ENCODE results near the gene NOX5.

NOX5 gene

DNA sequence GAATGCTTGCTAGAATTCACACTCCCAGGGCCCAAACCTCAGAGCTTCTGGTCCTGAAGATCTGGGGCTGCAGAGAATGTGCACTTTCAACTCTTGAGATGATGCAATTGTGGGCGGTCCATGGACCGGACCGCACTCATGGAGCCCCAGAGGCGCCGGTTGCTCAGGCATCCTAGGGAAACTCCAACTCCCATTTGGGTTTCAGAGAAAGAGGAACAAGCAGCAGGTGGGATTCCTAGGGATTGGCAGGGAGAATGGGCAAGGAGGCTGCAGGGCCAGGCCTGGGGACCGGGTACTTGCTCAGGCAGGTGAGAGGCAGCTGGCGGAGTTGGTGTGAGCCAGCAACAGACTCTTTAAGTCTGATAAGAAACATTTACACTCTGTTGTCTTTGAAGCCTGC is 3.5 kb downstream of the NOX5 start:
- DNase-seq (ENCODE audit: low read depth in 2 of 3, low spot score in 2 of 3) = no peak

DNA sequence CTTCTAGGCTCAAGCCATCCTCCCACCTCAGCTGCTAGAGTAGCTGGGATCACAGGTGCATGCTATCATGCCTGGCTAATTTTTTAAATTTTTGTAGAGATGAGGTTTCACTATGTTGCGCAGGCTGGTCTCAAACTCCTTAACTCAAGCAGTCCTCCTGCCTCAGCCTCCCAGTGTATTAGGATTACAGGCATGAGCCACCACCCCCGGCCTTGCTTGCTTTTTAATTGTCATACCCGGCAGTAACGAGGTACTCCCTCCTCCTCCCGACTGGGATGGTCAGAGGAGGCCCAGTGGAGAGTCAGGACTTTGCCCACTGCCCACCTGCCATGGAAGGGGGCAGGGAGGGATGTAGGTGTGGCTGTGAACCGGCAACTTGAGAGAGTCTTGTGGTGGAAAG is 4.5 kb downstream of the NOX5 start:
- no peak for DNase-seq (ENCODE audit: low read depth in 2 of 3, low spot score in 2 of 3)

DNA sequence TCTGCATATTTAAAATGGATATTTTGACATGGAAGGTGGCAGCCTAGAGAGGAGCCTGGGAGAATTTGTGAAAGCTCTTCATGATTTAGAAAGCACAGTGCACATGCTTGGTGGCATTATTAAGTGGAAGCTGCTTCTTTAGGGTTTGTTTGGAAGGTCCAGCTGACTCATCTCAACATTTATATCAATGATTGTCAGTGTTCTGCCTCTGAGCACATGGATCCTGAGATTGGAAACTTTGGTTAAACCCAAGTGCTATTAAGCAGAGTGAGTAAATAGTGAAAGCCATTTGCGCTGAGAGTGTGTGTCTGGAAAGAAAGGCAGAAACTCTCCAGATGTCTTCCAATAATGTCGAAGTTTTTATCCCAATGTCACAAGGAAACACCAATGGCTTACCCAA is 7.4 kb downstream of the NOX5 start:
- DNase-seq (ENCODE audit: low read depth in 2 of 3, low spot score in 2 of 3) = no peak

DNA sequence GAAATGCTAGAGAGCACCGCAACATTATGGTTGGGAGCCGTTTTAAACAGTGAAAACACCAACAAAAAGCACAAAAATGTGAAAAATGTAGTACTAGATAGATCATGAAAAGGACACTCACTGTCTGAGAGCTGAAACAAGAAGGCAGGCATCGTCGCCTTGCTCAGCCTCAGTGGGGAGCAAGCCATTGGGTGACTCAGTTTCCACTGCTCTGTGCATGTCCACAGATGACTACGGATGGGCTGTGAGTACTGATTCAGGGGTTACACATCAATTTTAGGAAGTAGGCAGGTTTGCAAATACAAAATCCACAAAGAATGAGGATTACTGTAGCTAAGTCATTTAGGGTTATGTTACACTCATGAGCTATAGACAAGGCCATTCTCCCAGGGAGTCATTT is 10.8 kb downstream of the NOX5 start:
- DNase-seq (ENCODE audit: low read depth in 2 of 3, low spot score in 2 of 3) = no peak

DNA sequence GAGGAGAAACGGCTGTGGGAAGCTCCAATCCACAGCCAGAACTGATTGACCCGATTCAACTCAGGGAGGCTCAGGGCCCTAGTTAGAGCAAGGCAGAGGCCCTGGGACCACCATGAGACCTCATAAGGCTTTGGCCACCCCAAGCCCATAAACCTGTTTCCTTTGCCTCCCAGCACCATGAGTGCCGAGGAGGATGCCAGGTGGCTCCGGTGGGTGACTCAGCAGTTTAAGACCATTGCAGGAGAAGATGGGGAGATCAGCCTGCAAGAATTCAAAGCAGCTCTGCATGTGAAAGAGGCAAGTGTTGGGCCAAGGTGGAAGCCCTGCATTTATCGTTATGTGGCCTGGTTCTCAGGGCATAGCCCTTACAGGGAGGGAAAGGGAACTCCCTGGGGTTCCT is 11.9 kb downstream of the NOX5 start:
- DNase-seq (ENCODE audit: low read depth in 2 of 3, low spot score in 2 of 3) = no peak

DNA sequence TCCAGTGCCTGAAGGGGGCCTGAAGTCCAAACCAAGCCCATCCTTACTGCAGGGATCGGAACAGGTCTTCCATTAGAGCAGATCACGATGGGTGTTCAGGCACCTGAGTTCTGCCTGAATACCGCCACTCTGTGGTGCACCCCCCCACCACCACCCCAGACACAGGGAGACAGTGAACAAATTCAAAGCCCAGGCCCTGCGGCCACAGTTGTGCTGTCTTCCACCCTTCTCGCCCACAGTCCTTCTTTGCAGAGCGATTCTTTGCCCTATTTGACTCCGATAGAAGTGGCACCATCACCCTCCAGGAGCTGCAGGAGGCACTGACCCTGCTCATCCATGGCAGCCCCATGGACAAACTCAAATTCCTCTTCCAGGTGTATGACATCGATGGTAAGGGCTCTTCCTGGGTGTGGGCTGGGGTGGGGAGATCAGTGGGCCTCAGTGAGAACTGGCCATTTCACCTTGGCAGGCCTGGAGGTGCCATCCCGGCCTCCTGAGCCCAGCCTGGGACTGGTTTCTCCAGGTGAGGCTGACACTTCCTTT is 13.6 kb downstream of the NOX5 start:
- DNase-seq (ENCODE audit: low read depth in 2 of 3, low spot score in 2 of 3) = no peak

DNA sequence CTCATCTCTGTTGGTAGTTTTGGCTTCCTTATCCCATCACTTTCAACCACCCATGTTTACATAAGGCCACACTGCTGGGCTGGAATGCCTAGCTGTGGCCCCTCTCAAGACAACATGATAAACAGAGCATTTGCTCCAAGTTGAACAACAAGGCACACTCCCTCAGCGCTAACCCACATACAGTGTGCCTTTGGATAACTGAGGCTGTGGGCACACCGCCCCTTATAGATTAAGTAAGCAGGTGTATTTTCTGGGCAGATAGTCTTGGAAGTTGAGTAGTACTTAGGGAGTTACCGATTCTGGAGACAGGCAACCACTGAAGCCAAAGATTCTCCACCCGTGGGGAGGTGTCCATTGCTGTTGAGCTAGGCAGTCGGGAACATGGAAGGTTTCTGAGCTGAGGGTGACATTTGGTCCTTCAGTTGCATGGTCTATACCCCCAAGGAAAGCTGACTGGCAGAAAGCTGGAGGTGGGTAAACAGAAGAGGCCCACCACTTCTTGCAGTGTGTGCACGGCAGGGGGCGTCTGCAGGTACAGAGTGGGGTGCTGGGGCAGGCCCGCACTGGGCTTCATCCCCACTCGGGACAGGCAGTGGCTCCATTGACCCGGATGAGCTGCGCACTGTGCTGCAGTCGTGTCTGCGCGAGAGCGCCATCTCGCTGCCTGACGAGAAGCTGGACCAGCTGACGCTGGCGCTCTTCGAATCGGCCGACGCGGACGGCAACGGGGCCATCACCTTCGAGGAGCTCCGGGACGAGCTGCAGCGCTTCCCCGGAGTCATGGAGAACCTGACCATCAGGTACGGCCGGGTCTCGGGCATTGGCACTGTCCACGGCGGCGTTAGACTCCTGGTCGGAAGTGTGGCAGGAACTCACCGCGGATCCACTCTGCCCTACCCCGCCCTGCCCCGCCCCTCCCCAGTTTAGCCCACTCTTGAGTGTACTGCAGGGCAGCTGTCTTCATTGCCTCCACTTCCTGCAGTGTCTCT is 16.8 kb downstream of the NOX5 start:
- DNase-seq (ENCODE audit: low read depth in 2 of 3, low spot score in 2 of 3) = no peak

GRCh38 chr15:69032031-69032430 is 17.5 kb downstream of the NOX5 start:
- DNase-seq (ENCODE audit: low read depth in 2 of 3, low spot score in 2 of 3) = no peak

DNA sequence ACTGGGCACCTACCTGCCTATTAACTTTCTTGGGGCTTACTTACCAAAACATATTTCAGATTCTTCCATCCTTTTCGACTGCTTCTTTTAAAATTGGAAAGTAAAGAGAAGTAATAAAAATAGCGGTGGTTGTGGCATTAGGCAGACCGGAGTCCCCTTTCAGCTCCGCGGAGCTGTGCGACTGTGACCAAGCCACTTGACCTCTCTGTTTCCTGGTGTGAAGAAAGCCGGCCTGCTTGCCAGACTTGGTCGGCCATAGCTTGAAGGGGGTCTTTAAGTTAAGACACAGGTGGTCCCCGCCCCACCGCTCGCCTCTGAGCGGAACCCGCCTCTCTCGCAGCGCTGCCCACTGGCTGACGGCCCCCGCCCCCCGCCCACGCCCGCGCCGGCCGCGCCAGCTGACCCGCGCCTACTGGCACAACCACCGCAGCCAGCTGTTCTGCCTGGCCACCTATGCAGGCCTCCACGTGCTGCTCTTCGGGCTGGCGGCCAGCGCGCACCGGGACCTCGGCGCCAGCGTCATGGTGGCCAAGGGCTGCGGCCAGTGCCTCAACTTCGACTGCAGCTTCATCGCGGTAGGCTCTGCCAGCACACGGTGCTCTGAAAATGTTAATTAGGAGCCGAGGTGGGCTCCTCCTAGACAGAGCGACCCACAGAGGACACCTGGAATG is 18.3 kb downstream of the NOX5 start:
- DNase-seq (ENCODE audit: low read depth in 2 of 3, low spot score in 2 of 3) = no peak

- no peak for DNase-seq (ENCODE audit: low read depth in 2 of 3, low spot score in 2 of 3)
Measured at GRCh38 chr15:69034352-69034751, 19.9 kb downstream of the NOX5 start.

- no peak for DNase-seq (ENCODE audit: low read depth in 2 of 3, low spot score in 2 of 3)
Measured at GRCh38 chr15:69035205-69035917, 20.9 kb downstream of the NOX5 start.

- DNase-seq (ENCODE audit: low read depth in 2 of 3, low spot score in 2 of 3) = no peak
Measured at GRCh38 chr15:69035918-69036258, 21.4 kb downstream of the NOX5 start.

GRCh38 chr15:69036826-69037225 is 22.3 kb downstream of the NOX5 start:
- DNase-seq (ENCODE audit: low read depth in 2 of 3, low spot score in 2 of 3) = no peak

GRCh38 chr15:69037482-69037881 is 23.0 kb downstream of the NOX5 start:
- no peak for DNase-seq (ENCODE audit: low read depth in 2 of 3, low spot score in 2 of 3)

GRCh38 chr15:69037977-69038376 is 23.5 kb downstream of the NOX5 start:
- no peak for DNase-seq (ENCODE audit: low read depth in 2 of 3, low spot score in 2 of 3)

- DNase-seq (ENCODE audit: low read depth in 2 of 3, low spot score in 2 of 3) = no peak
Measured at GRCh38 chr15:69038508-69038907, 24.0 kb downstream of the NOX5 start.

GRCh38 chr15:69039516-69040225 is 25.2 kb downstream of the NOX5 start:
- DNase-seq (ENCODE audit: low read depth in 2 of 3, low spot score in 2 of 3) = no peak

DNA sequence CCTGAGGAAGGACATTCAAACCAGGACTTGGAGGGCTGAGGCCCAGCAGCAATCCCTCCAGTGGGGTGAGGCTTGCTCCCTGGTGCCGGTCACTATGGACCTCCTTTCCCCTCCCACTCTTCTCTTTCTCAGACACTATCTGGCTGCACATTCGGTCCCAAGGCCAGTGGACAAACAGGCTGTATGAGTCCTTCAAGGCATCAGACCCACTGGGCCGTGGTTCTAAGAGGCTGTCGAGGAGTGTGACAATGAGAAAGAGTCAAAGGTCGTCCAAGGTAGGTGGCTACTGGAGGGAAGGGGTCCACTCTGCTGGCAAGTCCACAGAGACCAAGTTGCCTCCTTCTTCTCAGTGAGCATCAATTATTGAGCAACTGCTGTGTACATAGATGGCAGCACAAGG is 28.0 kb downstream of the NOX5 start:
- DNase-seq (ENCODE audit: low read depth in 2 of 3, low spot score in 2 of 3) = no peak

GRCh38 chr15:69045802-69046201 is 31.3 kb downstream of the NOX5 start:
- DNase-seq (ENCODE audit: low read depth in 2 of 3, low spot score in 2 of 3) = no peak

DNA sequence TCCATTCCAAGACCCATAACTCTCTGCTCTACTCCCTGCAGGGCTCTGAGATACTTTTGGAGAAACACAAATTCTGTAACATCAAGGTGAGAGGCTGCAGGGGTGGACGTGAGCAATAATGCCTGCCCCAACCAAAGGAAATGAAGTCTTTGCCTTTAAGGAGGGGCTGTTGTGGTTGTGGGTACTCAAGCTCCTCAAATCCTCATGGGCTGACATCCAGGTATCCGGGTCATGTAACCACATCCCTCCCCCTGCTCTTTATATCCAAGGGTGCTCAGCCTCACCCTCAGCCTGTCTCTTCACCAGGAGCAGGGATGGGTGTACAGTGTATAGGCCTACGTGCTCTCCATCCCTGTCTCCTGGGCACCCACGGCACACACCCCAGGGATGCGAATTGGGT is 32.3 kb downstream of the NOX5 start:
- DNase-seq (ENCODE audit: low read depth in 2 of 3, low spot score in 2 of 3) = no peak

DNA sequence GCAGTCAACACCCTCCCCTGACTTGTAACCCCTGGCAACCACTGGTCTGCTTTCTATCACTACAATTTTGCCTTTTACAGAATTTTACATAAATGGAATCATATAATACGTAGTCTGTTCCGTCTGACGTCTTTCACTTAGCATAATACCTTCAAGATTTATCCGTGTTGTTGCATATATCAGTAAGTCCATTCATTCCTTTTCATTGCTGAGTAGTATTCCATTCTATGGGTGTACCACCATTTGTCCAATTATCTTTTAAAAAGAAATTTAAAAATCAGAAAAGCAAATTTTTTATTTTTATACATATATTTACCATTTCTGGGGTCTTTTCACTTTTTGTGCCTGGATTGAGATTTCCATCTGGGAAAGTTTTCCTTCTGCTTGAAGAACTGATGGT is 35.5 kb downstream of the NOX5 start:
- DNase-seq (ENCODE audit: low read depth in 2 of 3, low spot score in 2 of 3) = no peak

Data from activated CD8-positive, alpha-beta memory T cell treated with anti-CD3 and anti-CD28 coated beads for 48 hours (primary cell).